GM21447 (cell line): ENCODE results near the gene JAK2.
"Not testable (repeated sequence)": the region's sequence is repeated elsewhere in the genome, so short reads cannot be mapped to it uniquely, and the experiment has no call there.

Source experiments
- ATAC-seq: cut with Tn5 transposase; IDR thresholded peaks from one replicate; pipeline ENCODE4 v1.9.1; 2021; ENCODE audit not compliant: unreplicated experiment

JAK2 gene

GRCh38 chr9:4984621-4985385, at the start of gene JAK2:
Gene JAK2 (plus strand): TSS chr9:4985272. CDS start chr9:5021988, 36,716 bp downstream.
- peak; percentile 66 for ATAC-seq

- no peak for ATAC-seq
Observed at GRCh38 chr9:4936277-4936676, 48.8 kb upstream of the JAK2 start.

- peak; percentile 55 for ATAC-seq
Observed at GRCh38 chr9:4936823-4937222, 48.2 kb upstream of the JAK2 start.

- ATAC-seq = no peak
Observed at GRCh38 chr9:4937446-4937845, 47.6 kb upstream of the JAK2 start.

- ATAC-seq = no peak
Observed at GRCh38 chr9:4938496-4938895, 46.6 kb upstream of the JAK2 start.

- peak; percentile 83 for ATAC-seq
Observed at GRCh38 chr9:4939118-4939561, 45.9 kb upstream of the JAK2 start.

GRCh38 chr9:4942042-4942691, 42.9 kb upstream of the JAK2 start:
- ATAC-seq = not testable (repeated sequence)

GRCh38 chr9:4943346-4943745, 41.7 kb upstream of the JAK2 start:
- no peak for ATAC-seq

- ATAC-seq = not testable (repeated sequence)
Observed at GRCh38 chr9:4944431-4945211, 40.5 kb upstream of the JAK2 start.

- no peak for ATAC-seq
Observed at GRCh38 chr9:4946937-4947336, 38.1 kb upstream of the JAK2 start.

- ATAC-seq = no peak
Observed at GRCh38 chr9:4955836-4956235, 29.2 kb upstream of the JAK2 start.

- ATAC-seq = no peak
Observed at GRCh38 chr9:4959031-4959430, 26.0 kb upstream of the JAK2 start.

GRCh38 chr9:4962085-4962484, 23.0 kb upstream of the JAK2 start:
- ATAC-seq = no peak

- no peak for ATAC-seq
Observed at GRCh38 chr9:4964540-4964939, 20.5 kb upstream of the JAK2 start.

GRCh38 chr9:4965174-4965821, 19.8 kb upstream of the JAK2 start:
- no peak for ATAC-seq

GRCh38 chr9:4967523-4967922, 17.5 kb upstream of the JAK2 start:
- no peak for ATAC-seq

GRCh38 chr9:4969130-4969529, 15.9 kb upstream of the JAK2 start:
- no peak for ATAC-seq

- ATAC-seq = peak; percentile 90
Observed at GRCh38 chr9:4970970-4971641, 14.0 kb upstream of the JAK2 start.

GRCh38 chr9:4973246-4973645, 11.8 kb upstream of the JAK2 start:
- no peak for ATAC-seq

GRCh38 chr9:4973902-4974301, 11.2 kb upstream of the JAK2 start:
- no peak for ATAC-seq

- no peak for ATAC-seq
Observed at GRCh38 chr9:4979239-4979638, 5.8 kb upstream of the JAK2 start.
